Activated CD4-positive, CD25-positive, alpha-beta regulatory T cell treated with anti-CD3 and anti-CD28 coated beads, Interleukin-2, amount 50 U/mL, for 72 hours (primary cell): ENCODE results near the gene FCGR3A.
"Not testable (repeated sequence)": the region's sequence is repeated elsewhere in the genome, so short reads cannot be mapped to it uniquely, and the experiment has no call there.

Experiments
- DNase-seq: peaks from one replicate; pipeline ENCODE4 v3.0.0; 2021

FCGR3A gene

DNA sequence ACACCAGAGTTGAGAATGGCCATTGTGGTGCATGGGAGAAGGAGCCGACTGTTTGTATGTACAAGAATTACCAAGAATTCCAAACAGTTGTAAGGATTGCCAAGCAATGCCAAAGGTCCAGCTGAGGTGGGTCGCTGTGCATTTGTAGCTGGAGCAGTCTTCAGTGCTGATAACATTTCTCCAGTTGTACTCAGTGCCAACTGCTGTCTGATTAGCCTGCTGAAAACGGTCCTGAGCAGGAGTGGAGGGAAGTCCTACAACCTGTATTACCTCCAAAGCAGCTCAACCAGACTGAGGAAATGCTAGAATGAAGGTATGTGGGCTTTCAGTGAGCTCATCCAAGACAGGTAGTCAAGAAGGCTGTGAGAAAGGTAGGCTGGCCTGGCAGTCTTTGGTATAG lies 6.5 kb upstream of the FCGR3A start:
- DNase-seq = not testable (repeated sequence)

- not testable (repeated sequence) for DNase-seq
These were observed 5.3 kb upstream of the FCGR3A start for GRCh38 chr1:161554815-161555417.

DNA sequence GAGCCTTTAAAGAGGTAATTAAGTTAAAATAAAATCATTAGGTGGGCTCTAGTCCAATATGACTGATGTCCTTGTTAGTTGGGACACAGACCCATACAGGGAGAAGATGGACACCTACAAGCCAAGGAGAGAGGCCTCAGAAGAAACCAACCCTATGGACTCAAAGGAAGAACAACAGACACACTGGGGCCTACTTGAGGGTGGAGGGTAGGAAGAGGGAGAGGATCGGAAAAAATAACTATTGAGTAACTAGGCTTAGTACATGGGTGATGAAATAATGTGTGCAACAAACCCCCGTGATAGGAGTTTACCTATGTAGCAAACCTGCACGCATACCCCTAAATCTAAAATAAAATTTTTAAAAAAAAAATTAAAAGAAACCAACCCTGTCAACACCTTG lies 4.7 kb upstream of the FCGR3A start:
- not testable (repeated sequence) for DNase-seq

DNA sequence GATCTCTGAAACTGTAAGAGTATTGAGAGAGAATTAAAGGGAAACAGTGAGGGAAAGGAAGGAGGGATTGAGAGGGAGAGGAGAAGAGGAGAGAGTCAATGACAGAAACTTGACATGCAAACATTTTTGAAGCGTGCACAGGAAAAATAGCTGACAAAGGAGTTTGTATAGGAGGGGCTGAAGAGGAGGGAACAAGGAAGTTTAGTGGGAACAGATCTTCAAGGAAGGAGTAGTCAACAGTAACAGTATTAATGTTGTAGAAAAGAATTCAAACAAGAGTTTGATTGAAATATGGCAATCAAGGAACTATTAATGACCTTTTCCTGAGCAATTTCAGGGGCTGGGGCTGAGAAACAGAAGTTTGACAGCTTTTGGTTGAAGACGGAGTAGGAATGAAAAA lies 4.0 kb upstream of the FCGR3A start:
- not testable (repeated sequence) for DNase-seq

GRCh38 chr1:161550942-161551341 lies 1.3 kb upstream of the FCGR3A start:
- not testable (repeated sequence) for DNase-seq

- DNase-seq = not testable (repeated sequence)
These were observed 740 bp downstream of the FCGR3A start for GRCh38 chr1:161548749-161549406.

- not testable (repeated sequence) for DNase-seq
These were observed 1.4 kb downstream of the FCGR3A start for GRCh38 chr1:161547995-161548741.

DNA sequence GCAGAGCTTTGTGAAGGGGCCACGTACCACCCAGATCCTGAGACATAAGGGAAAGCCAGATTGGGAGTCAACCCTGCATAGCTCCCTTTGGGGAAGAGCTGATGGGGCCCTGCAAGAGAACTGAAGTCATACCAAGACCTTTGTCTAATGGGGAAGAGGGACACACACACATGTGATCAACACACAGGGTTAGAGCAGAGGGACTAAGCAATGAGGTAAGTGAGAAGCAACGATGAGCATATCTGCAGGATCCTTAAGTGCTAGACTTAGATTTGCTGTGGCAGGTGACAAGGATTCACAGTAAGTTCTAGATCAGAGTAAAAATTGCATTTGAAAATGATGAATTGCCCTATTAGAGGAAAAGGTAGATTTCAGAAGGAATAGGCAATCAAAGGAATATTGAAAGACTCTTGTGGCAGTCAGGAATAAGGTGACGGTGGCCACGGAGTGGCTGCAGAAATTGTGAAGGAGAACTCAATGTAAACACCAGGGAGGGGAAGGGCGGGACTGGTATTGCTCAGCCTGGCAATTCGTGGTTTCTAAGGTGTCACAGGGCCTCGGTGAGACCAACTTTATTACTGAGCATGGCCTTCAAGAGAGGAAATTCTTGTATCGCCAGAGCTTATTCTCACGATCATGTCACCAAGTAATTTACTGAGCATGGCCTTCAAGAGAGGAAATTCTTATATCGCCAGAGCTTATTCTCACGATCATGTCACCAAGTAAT lies 4.5 kb downstream of the FCGR3A start:
- DNase-seq = not testable (repeated sequence)

DNA sequence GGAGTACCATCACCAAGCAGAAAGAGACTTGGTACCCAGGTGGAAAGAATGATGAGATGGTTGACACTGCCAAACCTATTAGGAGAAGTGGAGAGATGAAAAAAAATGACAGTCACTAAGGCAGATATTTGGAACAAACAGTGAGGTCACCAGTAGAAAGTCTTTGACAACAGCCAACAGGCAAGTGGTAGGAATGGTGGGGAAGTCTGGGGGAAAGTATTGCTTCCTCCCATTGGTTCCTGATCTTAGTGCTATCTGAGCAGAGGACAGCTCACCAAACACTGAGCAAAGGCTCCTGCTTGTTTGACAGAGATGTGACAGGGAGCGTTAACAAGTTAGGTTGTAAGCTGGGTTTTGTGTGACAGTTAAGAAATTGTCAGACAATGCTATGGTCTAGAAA lies 6.5 kb downstream of the FCGR3A start:
- not testable (repeated sequence) for DNase-seq

GRCh38 chr1:161542091-161542559 lies 7.5 kb downstream of the FCGR3A start:
- DNase-seq = not testable (repeated sequence)

- DNase-seq = not testable (repeated sequence)
These were observed 9.1 kb downstream of the FCGR3A start for GRCh38 chr1:161540570-161540960.

DNA sequence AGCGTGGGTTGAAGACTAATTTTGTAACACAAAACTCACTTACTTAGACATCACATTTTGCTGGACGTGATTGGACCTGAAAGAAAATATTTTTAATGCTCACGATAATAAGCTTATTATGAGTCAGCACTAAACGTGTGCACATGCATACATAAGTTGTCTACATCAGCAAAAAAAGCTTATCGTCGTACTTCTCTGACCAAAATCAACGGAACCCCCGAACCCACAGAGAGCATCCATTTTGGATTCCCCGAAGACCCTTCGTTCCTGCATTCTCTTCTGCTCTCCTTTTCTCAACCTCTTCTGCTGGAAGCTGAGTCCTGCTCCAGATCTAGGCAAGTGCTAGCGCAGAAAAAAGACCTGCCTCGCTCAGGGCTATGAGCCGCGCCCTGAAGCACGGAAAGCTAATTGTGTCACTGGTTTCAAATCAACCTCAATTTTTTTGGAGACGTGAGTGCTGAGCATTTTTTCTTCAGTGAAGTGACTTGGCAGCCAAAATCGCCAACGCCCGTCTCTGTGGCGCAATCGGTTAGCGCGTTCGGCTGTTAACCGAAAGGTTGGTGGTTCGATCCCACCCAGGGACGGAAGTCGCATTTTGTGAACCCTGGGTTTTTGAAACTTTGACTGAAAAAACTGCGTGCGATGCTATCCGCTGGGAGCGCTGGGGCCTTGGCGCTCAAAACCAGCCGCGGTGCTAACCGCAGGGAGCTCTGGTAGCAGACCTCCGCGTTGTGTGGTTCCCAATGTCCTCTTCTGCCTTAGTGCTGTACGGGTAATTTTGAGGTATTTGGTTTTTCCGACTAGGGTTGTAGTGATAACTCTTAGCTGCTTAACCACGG lies 9.7 kb downstream of the FCGR3A start:
- DNase-seq = peak; percentile 92

GRCh38 chr1:161538925-161539479 lies 10.6 kb downstream of the FCGR3A start:
- DNase-seq = not testable (repeated sequence)

DNA sequence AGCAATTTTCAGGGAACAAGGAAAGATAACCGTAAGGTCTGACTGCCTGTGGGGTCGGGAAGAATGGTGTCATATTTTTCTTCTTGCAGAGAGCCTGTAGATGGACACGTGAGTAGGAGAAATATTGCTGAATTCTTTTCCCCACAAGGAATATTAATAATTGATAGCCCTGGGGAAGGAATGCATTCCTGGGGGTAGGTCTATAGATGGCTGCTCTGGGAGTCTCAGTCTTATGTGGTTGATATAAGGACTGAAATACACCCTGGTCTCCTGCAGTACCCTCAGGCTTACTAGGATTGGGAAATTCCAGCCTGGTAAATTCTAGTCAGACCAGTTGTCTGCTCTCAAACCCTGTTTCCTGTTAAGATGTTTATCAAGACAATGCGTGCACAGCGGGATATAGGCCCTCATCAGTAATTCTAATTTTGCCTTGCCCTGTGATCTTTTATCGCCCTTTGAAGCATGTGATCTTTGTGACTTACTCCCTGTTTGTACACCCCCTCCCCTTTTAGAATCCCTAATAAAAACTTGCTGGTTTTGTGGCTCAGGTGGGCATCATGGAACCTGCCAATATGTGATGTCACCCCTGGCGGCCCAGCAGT lies 12.4 kb downstream of the FCGR3A start:
- DNase-seq = not testable (repeated sequence)

GRCh38 chr1:161532644-161533567 lies 16.7 kb downstream of the FCGR3A start:
- DNase-seq = not testable (repeated sequence)

GRCh38 chr1:161531986-161532643 lies 17.5 kb downstream of the FCGR3A start:
- no peak for DNase-seq

GRCh38 chr1:161530671-161531641 lies 18.7 kb downstream of the FCGR3A start:
- DNase-seq = peak; percentile 87

DNA sequence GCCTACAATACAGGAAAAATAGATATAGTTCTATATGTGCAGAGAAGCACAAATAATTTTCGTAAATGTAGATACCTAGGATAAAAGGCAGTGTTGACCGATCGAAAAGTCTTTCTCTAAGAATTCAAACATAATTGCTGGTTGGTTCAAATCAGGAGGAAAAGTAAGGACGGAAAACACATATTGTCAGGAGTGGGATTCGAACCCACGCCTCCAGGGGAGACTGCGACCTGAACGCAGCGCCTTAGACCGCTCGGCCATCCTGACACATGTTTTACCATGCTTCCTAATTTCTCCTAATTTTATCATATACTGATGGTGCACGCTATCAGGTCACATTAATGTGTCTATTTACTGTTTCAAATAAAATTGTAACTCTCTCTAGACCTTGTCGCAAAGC lies 19.5 kb downstream of the FCGR3A start:
- DNase-seq = peak; percentile 63
